DOHH2 (cell line): ENCODE results near the gene DMD.

Source experiments
- H3F3A ChIP-seq: fragments of 200-600 bp; sonication (generic), shearing (Covaris generic); 2 replicates; pipeline ENCODE4 v1.6.0; 2016; ENCODE audit warnings: antibody characterized with exemption, mild to moderate bottlenecking; ENCODE audit not compliant: control insufficient read depth, insufficient read depth
- H3K27ac ChIP-seq: fragments of 200-600 bp; sonication (generic); 2 replicates; pipeline ENCODE4 v1.5.1; 2014; ENCODE audit warnings: low read depth, mild to moderate bottlenecking, low read length, moderate library complexity
- H3K27me3 ChIP-seq: fragments of 200-600 bp; sonication (generic); 2 replicates; pipeline ENCODE4 v1.6.1; 2014; ENCODE audit warnings: mild to moderate bottlenecking, low read length, mixed read lengths; ENCODE audit not compliant: control insufficient read depth
- H3K36me3 ChIP-seq: fragments of 200-600 bp; sonication (generic); 2 replicates; pipeline ENCODE4 v1.6.1; 2014; ENCODE audit warnings: mild to moderate bottlenecking, low read length, moderate library complexity, mixed read lengths; ENCODE audit not compliant: control insufficient read depth
- H3K4me1 ChIP-seq: fragments of 200-600 bp; sonication (generic); 2 replicates; pipeline ENCODE4 v1.6.1; 2014; ENCODE audit warnings: mild to moderate bottlenecking, low read length, mixed read lengths; ENCODE audit not compliant: control insufficient read depth
- H3K4me2 ChIP-seq: fragments of 200-600 bp; sonication (generic); 2 replicates; pipeline ENCODE4 v1.6.0; 2014; ENCODE audit warnings: mild to moderate bottlenecking, low read length, moderate library complexity
- H3K4me3 ChIP-seq: fragments of 200-600 bp; sonication (generic); 2 replicates; pipeline ENCODE4 v1.5.1; 2014; ENCODE audit warnings: mild to moderate bottlenecking, low read length, mixed read lengths
- H3K79me2 ChIP-seq: fragments of 200-600 bp; sonication (generic); 2 replicates; pipeline ENCODE4 v1.6.1; 2014; ENCODE audit warnings: mild to moderate bottlenecking, low read length, mixed read lengths; ENCODE audit not compliant: control insufficient read depth
- H3K9me2 ChIP-seq: fragments of 200-600 bp; sonication (generic); replicated peaks from 2 replicates; pipeline ENCODE4 v1.6.1; 2014; ENCODE audit warnings: mild to moderate bottlenecking, low read length, mixed read lengths; ENCODE audit not compliant: control insufficient read depth
- H3K9me3 ChIP-seq: fragments of 200-600 bp; sonication (generic); 2 replicates; pipeline ENCODE4 v1.6.1; 2014; ENCODE audit warnings: antibody characterized with exemption, low read length, mixed read lengths; ENCODE audit not compliant: control insufficient read depth, insufficient read depth
- H4K20me1 ChIP-seq: fragments of 200-600 bp; sonication (generic); 2 replicates; pipeline ENCODE4 v1.6.0; 2014; ENCODE audit warnings: low read depth, mild to moderate bottlenecking, antibody characterized with exemption, low read length, moderate library complexity; ENCODE audit not compliant: control insufficient read depth, insufficient read depth
- CTCF ChIP-seq: fragments of 200-600 bp; sonication (generic); IDR thresholded peaks from one replicate; pipeline ENCODE4 v1.5.1; 2014; ENCODE audit warnings: antibody characterized with exemption, mild to moderate bottlenecking, low read depth, low read length; ENCODE audit not compliant: poor library complexity, severe bottlenecking
- EZH2phosphoT487 ChIP-seq: fragments of 200-600 bp; sonication (generic); IDR thresholded peaks from 2 replicates; pipeline ENCODE4 v1.6.1; 2017; ENCODE audit warnings: borderline replicate concordance, mild to moderate bottlenecking, antibody characterized with exemption, low read length, moderate library complexity, mixed read lengths

The DMD gene

GRCh38 chrX:31708116-31708515 lies 1503.2 kb downstream of the DMD start:
- H3K9me3 ChIP-seq = no peaks in the 10 kb centered on the region
- TF ChIP-seq EZH2phosphoT487 = no peak
- no peak for TF ChIP-seq CTCF
- H3K9me2 ChIP-seq = no peaks in the 10 kb centered on the region
- H3K4me1 ChIP-seq = no peaks in the 10 kb centered on the region
- H4K20me1 ChIP-seq = no peaks in the 10 kb centered on the region
- H3F3A ChIP-seq = no peaks in the 10 kb centered on the region
- H3K4me2 ChIP-seq = no peak overlapping the region
- no peaks in the 10 kb centered on the region for H3K36me3 ChIP-seq
- H3K27me3 ChIP-seq = no peaks in the 10 kb centered on the region
- H3K79me2 ChIP-seq = no peaks in the 10 kb centered on the region
- H3K4me3 ChIP-seq = no peak overlapping the region
- no peak overlapping the region for H3K27ac ChIP-seq

- Histone ChIP-seq H3K27ac (no peak overlapping the region), H4K20me1 (no peaks in the 10 kb centered on the region), H3K27me3 (no peaks in the 10 kb centered on the region), H3K9me2 (no peaks in the 10 kb centered on the region), H3K4me2 (no peak overlapping the region), H3K79me2 (no peaks in the 10 kb centered on the region), H3K36me3 (no peaks in the 10 kb centered on the region), H3K9me3 (no peaks in the 10 kb centered on the region), H3K4me1 (no peaks in the 10 kb centered on the region), H3K4me3 (no peak overlapping the region), H3F3A (no peaks in the 10 kb centered on the region)
- TF ChIP-seq EZH2phosphoT487 = no peak
- no peak for TF ChIP-seq CTCF
Observed at GRCh38 chrX:31706466-31706865, 1504.9 kb downstream of the DMD start.

DNA sequence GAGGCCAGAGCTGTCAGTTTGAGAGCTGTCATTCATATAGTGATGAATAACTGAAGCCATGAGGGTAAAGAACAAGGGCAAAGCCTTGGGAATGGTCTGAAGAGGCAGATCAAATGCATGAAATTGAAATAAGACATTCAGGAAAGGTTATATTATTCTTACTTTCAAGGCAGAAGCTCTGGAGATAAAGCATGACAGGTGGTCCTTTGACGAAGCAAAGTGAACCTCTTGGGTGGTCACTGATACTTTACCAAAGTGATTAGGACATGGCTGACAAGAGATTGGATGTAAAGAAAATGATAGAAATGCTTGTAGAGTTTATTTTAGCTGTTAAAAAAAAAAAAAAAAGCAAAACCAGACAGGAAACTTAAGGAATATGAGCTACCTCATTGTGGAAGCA lies 1505.5 kb downstream of the DMD start:
- Histone ChIP-seq H3K9me3 (no peaks in the 10 kb centered on the region), H3K27ac (no peak overlapping the region), H3K4me3 (no peak overlapping the region), H4K20me1 (no peaks in the 10 kb centered on the region), H3K4me2 (no peak overlapping the region), H3K9me2 (no peaks in the 10 kb centered on the region), H3K36me3 (no peaks in the 10 kb centered on the region), H3K4me1 (no peaks in the 10 kb centered on the region), H3K79me2 (no peaks in the 10 kb centered on the region), H3K27me3 (no peaks in the 10 kb centered on the region), H3F3A (no peaks in the 10 kb centered on the region)
- TF ChIP-seq CTCF = no peak
- no peak for TF ChIP-seq EZH2phosphoT487

GRCh38 chrX:31704938-31705337 lies 1506.4 kb downstream of the DMD start:
- Histone ChIP-seq H3K9me2 (no peaks in the 10 kb centered on the region), H3K4me1 (no peaks in the 10 kb centered on the region), H3K4me2 (no peak overlapping the region), H3K4me3 (no peak overlapping the region), H3K27me3 (no peaks in the 10 kb centered on the region), H3K9me3 (no peaks in the 10 kb centered on the region), H3K36me3 (no peaks in the 10 kb centered on the region), H4K20me1 (no peaks in the 10 kb centered on the region), H3K27ac (no peak overlapping the region), H3K79me2 (no peaks in the 10 kb centered on the region), H3F3A (no peaks in the 10 kb centered on the region)
- TF ChIP-seq EZH2phosphoT487 = no peak
- no peak for TF ChIP-seq CTCF
